GM10248 (cell line): ENCODE data around the gene MCHR1.
"Not testable (repeated sequence)": the region's sequence is repeated elsewhere in the genome, so short reads cannot be mapped to it uniquely, and the experiment has no call there.

Experiments
- CTCF ChIA-PET: fragments of 300-600 bp; sonication (Branson Sonifier 250); formaldehyde crosslinking; extraction: SDS; loops from one replicate; lab custom pipeline; 2021; ENCODE audit warnings: antibody characterized with exemption; lab: Yijun Ruan, JAX
- POLR2A ChIA-PET: fragments of 350-650 bp; sonication (Branson Sonifier 250); formaldehyde crosslinking; extraction: SDS; loops from one replicate; lab custom pipeline; 2020; ENCODE audit warnings: antibody characterized with exemption; lab: Yijun Ruan, JAX
- DNase-seq: peaks from one replicate; pipeline ENCODE4 v3.0.0; 2012; ENCODE audit errors: extremely low spot score
- CTCF ChIP-seq: IDR thresholded peaks from 2 replicates; pipeline ENCODE4 v1.5.1; 2012; ENCODE audit warnings: mild to moderate bottlenecking, low read depth; ENCODE audit errors: extremely low read depth, missing control alignments, control extremely low read depth

The MCHR1 gene

GRCh38 chr22:40709752-40710413, 30.6 kb downstream of the MCHR1 start:
- no peak for DNase-seq
- ChIA-PET CTCF (interaction anchor here (0.6 to 2.4 kb wide), 8 partner anchors 9 to 273 kb away, joined by 3 to 8 read pairs (median 3); no protein-coding TSS in a partner anchor), POLR2A (no interaction called here)
- TF ChIP-seq CTCF = no peak

- DNase-seq = no peak
- ChIA-PET CTCF (interaction anchor here (4.1 kb wide), 1 partner anchor 29 kb away, joined by 11 read pairs; no protein-coding TSS in a partner anchor), POLR2A (no interaction called here)
- TF ChIP-seq CTCF = no peak
Measured at GRCh38 chr22:40712311-40712710, 33.0 kb downstream of the MCHR1 start.

GRCh38 chr22:40714499-40715337, 35.4 kb downstream of the MCHR1 start:
- ChIA-PET POLR2A (no interaction called here), CTCF (interaction anchor here (0.9 to 4.1 kb wide), 5 partner anchors 8 to 37 kb away, joined by 3 to 11 read pairs (median 4); no protein-coding TSS in a partner anchor)
- TF ChIP-seq CTCF = no peak
- no peak for DNase-seq

- no peak for TF ChIP-seq CTCF
- ChIA-PET CTCF (interaction anchor here (0.8 to 4.1 kb wide), 3 partner anchors 8 to 33 kb away, joined by 3 to 11 read pairs (median 3); no protein-coding TSS in a partner anchor), POLR2A (no interaction called here)
- no peak for DNase-seq
Measured at GRCh38 chr22:40716116-40716515, 36.8 kb downstream of the MCHR1 start.

GRCh38 chr22:40717657-40718056, 38.4 kb downstream of the MCHR1 start:
- CTCF ChIA-PET = interaction anchor here (0.7 to 1.4 kb wide), 6 partner anchors 10 to 521 kb away, joined by 3 to 5 read pairs (median 3); no protein-coding TSS in a partner anchor

GRCh38 chr22:40718250-40719204, 39.2 kb downstream of the MCHR1 start:
- no peak for DNase-seq
- CTCF ChIA-PET = interaction anchor here (0.9 to 2.0 kb wide), 7 partner anchors 10 to 282 kb away, joined by 3 to 5 read pairs (median 3); no protein-coding TSS in a partner anchor
- POLR2A ChIA-PET = no interaction called here
- TF ChIP-seq CTCF = no peak

More at GRCh38 chr22:40717657-40718056, 38.4 kb downstream of the MCHR1 start:
- DNase-seq, POLR2A ChIA-PET: not testable (repeated sequence)
